ENCODE results near the gene CRACR2B. TPM values are rescaled to one million over a fixed set of nuclear protein-coding genes. Genes with fewer than 3 reads are reported as not detected.

The CRACR2B gene
- total RNA-seq, 1 experiment from 2014 or later, result 5.3 TPM

DNA sequence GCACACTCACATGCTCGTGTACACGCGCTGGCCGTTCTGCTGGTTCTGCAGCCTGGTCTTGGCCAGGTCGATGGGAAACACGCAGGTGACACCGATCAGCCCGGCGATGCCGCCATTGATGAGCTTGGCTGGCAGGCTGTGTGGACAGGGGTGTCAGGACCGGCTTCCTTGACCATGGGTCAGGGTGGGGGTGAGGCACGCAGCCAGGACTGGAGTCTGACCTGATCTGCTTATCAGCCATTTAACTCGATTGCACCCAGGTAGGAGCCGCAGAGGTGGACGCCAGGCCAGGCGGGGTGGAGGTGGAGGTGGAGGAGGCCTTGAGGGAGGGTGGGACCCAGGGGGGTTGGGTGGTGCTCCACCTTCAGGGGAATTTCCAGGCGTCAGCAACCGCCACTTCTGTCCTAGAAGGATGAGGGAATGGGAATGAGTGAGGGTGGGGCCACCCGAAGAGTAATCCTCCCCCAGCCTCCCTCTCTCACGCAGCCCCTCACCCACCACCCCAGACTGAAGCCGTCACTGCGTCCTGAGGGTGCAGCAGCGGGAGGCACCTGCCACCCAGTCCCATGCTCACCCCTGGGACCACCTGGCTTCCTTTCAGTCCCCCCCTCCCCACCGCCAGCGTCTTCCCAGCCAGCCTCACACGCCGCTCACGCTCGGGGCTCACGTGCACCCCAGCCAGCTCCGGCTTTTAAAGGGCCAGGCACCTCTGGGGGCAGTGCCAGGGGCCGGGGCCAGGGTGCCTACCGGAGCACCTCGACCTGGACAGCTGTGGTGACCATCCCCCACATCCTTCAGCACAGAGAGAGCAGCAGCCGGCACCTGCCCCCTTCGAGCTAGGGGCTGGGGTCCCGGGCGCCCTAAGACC, 32.7 kb upstream of the CRACR2B start:
- no peak for DNase-seq (ENCODE audit: low read depth)

DNA sequence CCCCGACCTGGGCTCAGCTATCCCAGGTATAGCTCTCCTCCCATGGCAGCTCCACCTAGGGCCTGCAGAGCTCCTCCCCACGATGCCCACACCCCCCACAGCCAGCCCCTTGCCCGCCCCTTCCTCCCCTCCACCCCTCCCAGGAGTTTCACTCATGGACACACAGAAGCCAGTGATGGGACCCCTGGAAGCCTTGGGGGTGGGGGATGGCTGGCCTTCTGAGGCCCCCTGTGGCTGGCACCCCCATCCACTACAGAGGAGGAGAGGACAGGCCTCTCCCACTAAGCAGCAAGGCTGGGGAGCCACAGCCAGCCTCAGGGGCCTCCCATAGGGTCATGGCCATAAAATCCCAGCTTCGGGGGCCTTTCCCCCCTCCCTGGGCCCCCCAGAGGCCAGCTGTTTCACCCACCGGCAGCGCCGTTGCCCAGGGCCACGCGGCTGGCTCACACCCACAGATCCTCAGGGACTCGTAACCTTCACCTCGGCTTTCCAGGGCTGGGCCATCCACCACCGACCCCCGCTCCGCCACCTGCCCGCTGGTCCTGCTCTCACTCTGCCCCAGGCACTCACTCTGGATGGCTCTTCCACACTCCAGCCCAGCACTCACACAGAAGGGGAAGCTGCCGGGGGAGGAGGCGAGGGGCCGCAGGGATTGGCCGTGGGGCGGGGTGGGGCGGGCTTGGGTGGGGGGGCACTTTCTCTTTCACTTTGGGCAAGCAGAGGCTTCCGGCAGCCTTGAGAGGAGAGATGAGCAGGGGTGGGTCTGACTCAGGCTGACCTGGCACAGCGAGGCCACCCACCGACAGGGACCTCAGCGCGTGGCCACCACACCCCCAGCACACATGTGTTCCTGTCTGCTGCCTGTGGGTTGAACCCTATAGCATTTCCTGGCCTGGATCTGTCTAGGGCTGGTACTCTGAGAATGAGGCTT, 31.8 kb upstream of the CRACR2B start:
- peak; percentile 96 for DNase-seq (ENCODE audit: low read depth)

DNA sequence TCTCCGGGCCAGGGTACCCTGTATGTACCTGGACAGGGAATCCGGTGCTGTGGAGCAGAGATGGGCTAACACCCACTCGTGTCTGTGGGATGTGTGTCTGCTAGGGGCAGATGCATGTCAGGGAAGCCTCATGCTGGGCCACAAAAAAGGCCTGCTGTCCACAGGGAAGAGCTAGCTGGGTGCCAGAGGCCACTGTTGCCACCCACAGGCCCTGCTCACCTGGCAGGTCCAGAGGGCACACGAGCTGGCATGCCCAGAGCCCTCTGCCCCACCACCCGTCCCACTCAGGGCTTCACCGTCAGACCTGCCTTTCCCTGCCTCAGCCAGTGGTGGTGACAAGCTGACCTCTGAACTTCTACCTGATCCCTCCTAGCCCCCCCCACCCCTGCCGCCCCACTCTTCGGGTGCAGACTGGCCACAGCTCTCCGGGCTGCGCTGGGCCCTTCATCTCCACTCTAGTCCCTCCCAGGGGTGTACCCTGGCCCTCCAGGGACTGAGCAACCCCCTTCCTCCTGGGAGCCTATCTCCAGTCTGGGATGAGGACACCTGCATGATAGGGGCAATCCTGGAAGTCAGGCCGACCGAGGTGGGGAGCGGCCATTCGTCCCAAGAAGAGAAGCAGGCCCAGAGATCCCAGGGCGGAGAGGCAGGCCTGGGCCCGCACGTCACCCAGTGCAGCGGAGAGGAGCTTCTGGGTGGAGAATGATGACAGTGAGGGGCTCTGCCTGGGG, 31.0 kb upstream of the CRACR2B start:
- DNase-seq (ENCODE audit: low read depth), result no peak

DNA sequence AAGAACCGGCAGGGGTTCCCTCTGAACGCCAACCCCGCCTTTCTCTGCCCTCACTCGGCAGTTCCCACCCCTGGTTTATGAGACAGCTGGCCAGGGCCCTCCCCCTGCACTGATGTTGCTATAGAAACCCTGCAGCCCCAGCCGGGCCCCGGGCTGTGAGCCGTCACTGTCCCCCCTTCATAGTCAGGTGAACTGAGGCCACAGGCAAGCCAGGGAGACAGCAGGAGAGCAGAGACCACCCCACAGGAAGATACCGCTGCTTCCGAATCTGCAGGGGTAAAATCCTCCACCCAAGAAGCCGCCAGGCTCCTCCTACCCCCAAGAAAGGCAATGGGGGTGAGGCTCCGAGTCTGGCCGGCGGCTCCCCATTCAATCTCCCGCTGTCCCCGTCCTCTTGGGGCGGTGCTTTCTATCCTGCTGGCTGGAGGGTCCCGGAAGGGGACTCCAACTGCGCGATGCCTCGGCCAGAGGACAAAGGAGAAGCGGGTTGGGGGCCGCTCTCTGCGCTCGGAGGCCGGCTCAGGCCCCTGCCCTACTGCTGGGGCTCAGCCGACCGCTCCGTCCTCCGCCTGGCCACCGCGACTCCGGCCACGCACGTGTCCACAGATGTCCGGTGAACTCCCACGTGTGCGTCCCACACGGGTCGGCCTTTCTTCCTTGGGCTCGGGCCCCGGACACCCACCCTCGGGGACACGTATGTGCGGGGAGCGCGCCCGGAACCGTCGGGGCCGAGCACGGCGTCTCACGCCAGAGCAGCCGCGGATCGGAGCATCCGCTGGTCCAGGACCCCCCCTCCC, 30.2 kb upstream of the CRACR2B start:
- DNase-seq (ENCODE audit: low read depth), result peak; percentile 82

DNA sequence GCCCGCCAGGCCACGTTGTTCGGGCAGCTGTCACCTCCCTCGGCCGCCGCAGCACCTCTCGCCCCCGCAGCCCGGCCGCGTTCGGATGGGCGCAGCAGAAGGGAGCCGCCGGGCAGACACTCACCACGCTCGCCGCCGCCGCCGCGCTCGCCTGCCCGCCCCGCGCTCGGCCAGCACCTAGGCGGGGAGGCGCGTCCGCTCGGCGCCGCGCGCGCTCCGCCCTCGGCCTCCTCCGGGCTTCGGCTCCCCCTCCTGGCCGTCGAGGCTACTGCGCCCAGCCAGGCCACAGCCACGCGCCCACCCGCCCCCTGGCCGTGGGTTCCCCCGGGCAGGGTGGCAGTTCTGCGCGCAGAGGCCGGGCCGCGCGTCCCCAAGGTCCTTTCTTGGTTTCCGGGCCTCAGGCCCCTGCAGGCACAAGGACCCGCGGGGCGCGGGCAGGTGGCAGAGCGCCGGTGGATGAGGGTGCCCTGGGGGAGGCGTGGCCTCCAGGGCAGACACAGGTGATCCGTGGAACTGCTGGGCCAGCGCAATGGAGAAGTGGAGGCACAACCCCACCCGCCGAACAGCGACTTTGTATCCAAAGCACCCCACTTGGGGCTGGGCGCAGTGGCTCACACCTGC, 29.5 kb upstream of the CRACR2B start, which contains the start of gene SLC25A22:
SLC25A22 (minus strand) TSS at position 189 of the 621 bp plus-strand sequence. CDS start 3,275 bp downstream, outside the sequence.
- DNase-seq (ENCODE audit: low read depth), result peak; percentile 90

DNA sequence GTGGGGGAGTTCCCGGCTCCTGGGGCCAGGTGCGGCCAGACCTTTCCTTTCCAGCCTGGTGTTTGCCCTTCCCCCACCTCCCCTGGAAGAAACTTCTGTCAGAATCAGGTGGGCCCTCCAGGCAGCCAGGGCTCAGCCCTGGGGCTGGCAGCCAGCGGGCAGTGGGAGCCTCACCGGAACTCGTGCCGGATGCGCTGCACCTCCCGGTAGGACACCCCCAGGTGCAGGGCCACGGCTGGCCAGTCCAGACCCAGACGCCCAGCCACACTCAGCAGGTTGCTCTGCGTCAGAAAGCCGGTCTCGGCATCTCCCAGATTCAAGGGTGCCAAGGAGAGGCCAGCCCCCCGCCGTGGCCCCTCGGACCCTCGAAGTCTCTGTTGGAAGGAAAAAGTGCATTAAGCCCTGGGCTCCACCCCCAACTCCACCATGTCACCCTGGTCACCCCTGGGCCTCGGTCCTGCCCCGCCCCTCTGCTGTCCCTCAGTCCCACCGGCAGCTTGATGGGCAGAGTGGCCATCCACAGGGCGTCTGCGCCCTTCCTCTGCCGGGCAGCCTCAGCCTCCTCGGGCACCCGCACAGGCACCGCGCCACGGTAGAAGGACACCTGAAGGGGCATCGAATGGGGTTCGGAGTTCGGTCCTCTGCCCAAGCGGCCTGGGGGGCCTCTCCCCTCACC, 27.9 kb upstream of the CRACR2B start:
- no peak for DNase-seq (ENCODE audit: low read depth)

DNA sequence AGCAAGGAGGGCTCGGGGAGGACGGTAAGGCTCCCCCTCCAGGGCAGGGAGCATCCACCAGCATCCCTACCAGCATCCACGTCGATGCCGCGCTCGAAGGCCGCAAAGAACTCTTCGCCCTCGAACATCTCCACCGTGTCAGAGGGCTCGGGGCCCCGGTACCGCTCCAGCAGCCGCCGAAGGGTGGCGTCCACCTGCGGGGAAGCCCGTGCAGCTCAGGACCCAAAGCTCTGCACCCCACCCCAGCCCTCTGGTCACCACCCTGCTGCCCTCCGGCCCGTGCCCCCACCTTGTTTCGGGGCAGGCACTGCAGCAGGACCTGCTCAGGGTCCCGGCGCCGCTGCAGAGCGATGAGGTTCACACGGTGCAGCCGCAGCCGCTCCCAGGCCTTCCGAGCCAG, 27.2 kb upstream of the CRACR2B start:
- no peak for DNase-seq (ENCODE audit: low read depth)

DNA sequence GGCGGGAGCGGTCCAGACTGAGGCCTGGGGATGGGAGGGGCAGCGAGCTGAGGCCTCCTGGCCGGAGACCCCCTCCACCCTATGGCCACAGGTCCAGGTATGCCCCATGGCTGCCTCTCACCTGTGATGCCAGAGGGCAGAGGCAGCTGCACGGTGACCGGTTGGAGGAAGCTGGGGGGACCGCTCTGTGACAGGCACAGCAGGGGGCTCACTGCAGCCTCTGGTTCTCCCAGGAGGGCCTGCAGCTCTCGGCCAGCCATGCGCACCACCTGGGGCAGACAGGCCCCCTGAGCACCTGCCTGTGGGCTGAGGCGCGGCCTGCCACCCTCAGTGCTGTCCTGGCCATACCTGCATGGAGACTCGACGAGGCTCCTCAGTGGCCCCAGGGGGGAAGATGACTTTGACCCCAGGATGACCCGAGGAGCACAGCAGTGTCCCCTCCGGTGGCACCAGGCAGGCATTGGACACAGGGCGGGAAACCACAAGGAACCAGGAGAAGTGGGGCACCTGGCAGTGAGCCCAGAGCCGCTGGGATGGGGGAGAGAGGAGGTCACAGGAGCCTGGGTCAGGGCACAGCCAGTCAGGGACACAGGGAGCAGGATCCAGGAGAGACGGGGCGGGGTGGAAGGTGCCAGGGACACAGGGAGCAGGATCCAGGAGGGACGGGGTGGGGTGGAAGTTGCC, 26.5 kb upstream of the CRACR2B start:
- DNase-seq (ENCODE audit: low read depth), result no peak

DNA sequence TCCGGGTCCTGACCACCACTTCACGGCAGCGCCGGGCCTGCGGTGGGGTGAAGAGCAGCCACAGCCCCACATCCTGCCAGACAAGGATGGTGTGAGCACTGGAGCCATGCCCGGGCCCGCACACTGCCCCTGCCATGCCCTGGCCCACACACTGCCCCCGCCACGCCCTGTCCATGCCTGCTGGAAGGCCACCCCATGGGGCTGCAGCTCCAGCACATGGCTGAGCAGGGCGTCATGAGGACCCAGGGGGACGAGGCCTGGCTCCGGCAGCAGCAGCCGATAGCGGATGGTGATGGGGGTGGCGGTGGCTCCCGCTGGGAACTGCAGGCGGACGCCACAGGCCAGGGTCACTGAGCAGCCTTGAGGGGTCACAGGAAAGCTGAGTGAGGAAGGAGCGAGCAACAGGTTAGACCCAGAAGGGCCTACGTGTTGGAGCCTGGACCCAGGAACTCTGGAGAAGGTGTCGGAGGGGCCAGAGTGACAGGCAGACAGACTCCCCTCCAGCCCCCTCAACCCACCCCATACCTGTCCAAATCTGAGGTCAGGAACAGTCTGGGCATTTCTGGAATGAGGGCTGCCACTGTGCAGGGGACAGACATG, 25.6 kb upstream of the CRACR2B start:
- DNase-seq (ENCODE audit: low read depth), result no peak

DNA sequence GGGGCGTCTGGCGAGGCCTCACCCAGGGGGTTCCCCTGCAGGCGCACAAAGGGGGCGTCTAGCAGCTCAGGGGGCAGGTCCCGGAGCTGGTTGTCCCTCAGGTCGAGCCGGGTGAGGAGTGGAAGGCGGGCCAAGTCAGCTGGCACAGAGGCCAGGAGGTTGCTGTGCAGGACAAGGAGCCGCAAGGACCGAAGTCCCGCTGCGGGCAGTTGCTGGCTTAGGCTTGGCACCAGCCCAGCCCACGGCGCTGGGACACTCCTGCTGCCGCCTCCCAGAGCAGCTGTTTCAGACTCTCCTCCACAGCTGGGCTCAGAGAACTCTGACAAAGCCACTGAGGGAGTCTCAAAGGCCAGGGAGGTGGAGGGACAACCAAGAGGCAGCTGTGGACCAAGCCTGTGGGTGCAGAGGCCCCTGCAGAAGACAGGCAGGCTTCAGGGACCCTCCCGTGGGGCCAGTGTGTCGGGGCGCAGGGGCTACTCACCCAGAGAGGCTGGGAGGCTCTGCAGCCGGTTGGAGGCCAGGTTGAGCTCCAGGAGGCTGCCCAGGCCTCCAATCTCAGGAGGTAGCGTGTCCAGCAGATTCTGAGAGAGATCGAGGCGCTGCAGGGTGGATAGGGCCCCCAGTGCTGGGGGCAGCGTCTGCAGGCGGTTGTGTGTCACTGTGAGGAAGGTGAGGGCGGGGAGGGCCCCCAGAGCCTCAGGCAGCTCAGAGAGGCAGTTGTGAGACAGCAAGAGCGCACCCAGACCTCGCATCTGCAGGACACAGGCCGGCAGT, 24.8 kb upstream of the CRACR2B start:
- DNase-seq (ENCODE audit: low read depth), result no peak

DNA sequence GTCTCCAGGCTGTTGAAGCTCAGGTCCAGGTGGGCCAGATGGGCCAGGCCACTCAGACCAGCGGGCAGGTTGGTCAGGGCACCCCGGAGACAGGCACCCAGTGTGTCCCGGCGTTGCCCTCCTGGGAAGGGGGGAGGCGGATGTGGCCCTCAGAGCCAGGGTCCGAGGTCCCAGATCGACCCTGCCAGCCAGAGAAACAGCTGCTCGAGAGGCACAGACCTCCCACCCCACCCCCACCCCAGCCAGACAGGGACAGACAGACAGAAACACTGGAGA, 24.3 kb upstream of the CRACR2B start:
- DNase-seq (ENCODE audit: low read depth), result no peak

DNA sequence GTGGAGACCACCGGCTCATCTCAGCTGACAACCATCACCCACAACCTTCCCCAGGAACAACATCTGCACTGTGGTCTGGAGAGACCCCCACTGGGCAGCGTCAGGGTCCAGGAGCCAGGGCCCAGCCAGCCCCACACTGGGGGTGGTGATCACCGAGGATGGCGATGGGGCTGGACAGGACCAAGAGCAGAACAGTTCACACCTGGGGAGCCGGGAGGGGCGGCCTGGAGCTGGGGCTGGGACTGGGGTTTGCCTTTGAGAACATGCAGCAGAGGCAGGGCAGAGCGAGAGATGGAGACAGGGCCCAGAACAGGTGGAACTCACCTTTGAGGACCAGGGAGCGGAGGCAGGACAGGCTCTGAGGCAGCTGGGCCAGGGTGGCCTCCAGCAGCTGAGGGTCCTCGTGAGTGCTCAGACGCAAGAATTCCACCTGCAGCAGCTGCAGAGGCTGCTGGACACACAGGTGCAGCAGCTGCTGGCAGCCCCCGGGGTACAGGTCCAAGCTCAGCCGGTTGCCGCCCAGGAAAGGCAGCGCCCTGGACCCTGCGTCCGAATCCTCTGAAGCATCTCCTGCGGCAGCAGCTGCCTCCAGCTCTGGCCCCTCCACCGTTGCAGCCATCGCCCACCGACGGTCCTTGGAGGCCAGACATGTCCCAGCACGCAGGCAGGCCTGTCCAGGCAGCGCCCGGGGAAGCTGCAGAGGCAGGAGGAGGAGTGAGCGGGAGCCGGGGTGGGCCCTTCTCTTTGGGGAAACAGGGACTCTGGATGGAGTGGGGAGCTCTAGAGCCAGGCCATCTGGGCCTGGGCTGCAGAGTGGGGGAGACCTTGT, 23.7 kb upstream of the CRACR2B start:
- DNase-seq (ENCODE audit: low read depth), result no peak

DNA sequence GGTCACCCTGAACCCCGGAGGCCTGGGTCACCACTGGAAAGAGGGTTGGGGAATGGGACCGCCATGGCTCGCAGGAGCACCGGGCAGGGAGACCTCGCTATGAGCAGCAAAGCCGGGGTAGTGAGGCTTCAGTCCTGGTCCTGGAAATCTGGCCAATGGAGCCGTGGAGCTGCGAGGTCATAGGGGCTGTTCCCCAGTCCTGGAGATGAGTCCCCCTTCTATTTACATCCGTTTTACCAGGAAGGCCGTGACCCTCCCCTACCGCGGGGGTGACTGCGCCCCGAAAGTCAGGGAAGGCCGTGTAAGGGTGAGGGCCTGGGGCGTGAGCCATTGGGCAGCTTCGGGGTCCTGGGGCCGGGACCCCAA, 23.1 kb upstream of the CRACR2B start:
- no peak for DNase-seq (ENCODE audit: low read depth)

DNA sequence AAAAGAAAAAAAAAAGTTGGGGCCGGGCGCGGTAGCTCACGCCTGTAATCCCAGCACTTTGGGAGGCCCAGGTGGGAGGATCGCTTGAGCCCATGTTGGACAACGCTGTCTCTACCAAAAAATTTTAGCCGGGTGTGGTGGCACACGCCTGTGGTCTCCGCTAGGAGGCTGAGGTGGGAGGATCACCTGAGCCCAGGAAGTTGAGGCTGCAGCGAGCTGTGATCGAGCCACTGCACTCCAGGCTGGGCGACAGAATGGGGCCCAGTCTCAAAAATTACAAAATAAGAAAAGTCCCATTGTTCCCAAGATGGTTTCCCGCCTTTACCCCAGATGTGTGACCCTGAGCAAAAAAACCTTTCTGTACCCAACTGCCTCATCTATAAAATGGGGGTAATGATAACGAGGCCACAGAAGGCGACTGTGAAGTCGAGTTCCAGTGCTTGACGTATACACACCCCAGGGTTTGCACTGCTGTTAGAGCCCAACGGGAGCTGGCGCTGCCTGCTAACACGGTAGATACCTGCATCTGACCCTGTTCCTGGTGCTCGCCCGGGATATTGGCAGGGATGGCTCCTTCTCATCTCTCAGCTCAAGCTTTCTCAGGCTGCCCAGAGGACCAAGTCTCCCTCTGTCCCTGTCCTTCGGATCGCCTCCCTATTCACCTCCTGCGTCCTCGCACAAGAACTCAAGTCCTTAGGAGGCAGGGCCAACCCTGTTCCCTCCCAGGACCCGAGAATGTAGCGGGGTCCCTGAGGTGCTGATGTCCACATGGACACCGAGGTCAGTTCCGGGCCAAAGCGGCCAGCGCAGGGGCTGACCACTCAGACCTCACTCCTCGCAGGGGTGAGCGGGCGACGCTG, 19.1 kb upstream of the CRACR2B start:
- peak; percentile 30 for DNase-seq (ENCODE audit: low read depth)

DNA sequence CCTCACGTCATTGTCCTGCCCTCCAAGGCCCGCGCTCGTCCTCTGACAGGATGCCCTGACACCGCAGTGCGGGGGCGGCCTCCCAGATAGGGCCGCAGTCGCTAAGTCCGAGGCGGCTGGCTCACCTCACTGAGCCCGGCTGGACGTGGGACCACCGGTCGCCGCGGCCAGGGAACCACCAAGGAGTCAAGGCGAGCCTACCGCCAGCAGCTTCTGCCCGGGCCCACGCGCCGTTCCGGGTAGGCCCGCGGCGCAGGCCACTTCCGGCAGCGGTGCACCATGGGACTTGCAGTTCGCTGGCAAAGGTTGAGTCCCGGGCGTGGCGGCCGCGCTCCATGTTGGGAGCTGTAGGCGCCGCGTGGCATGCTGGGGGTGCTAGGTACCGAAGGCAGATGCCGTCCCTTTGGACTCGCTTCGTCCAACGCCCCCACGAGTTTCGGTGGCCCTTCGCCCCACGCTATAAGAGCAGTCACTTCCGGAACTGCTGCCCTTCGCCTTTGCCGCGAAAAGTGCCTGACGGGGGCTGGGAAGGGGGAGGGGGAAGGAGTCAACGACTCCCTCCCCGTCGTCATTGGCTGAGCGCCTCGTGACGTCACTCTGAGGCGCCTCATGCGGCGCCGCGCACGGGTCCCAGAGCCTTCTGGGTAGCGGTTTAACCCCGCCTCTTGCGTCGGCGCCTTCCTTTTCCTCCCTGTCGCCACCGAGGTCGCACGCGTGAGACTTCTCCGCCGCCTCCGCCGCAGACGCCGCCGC, 18.3 kb upstream of the CRACR2B start, which contains the start of gene RPLP2:
RPLP2 (plus strand) TSS at position 681 of the 753 bp plus-strand sequence. CDS start 268 bp downstream, outside the sequence.
- peak; percentile 98 for DNase-seq (ENCODE audit: low read depth)

All from Daoy (cell line).